ACC112 (cell line): ENCODE data around the gene FBXW5.
A peak's percentile ranks its signal among the peaks of the same experiment; 100 is the strongest.

Experiments used
- H2AFZ ChIP-seq: fragments of 200-600 bp; sonication (generic); one replicate; pipeline ENCODE4 v1.6.0; 2017; ENCODE audit warnings: antibody characterized with exemption, low read length; ENCODE audit not compliant: unreplicated experiment
- H3K27ac ChIP-seq: fragments of 200-600 bp; sonication (generic); 2 replicates; pipeline ENCODE4 v1.5.1; 2014; ENCODE audit warnings: low read depth, mild to moderate bottlenecking, antibody characterized with exemption, low read length, moderate library complexity
- H3K27me3 ChIP-seq: fragments of 200-600 bp; sonication (generic); 2 replicates; pipeline ENCODE4 v1.6.1; 2014; ENCODE audit warnings: mild to moderate bottlenecking, antibody characterized with exemption, low read length, moderate library complexity, mixed read lengths; ENCODE audit not compliant: insufficient read depth
- H3K36me3 ChIP-seq: fragments of 200-600 bp; sonication (generic); 2 replicates; pipeline ENCODE4 v1.6.1; 2016; ENCODE audit warnings: mild to moderate bottlenecking, antibody characterized with exemption, low read length, moderate library complexity, mixed read lengths; ENCODE audit not compliant: insufficient read depth
- H3K4me1 ChIP-seq: fragments of 200-600 bp; sonication (generic); one replicate; pipeline ENCODE4 v1.6.1; 2016; ENCODE audit warnings: low read length, mixed read lengths; ENCODE audit not compliant: insufficient read depth, unreplicated experiment, control insufficient read depth
- H3K4me3 ChIP-seq: fragments of 200-600 bp; sonication (generic); 2 replicates; pipeline ENCODE4 v1.5.1; 2014; ENCODE audit warnings: mild to moderate bottlenecking, low read depth, low read length
- H3K79me2 ChIP-seq: fragments of 200-600 bp; sonication (generic); one replicate; pipeline ENCODE4 v1.6.0; 2016; ENCODE audit warnings: low read length; ENCODE audit not compliant: control insufficient read depth, unreplicated experiment, insufficient read depth

The FBXW5 gene

DNA sequence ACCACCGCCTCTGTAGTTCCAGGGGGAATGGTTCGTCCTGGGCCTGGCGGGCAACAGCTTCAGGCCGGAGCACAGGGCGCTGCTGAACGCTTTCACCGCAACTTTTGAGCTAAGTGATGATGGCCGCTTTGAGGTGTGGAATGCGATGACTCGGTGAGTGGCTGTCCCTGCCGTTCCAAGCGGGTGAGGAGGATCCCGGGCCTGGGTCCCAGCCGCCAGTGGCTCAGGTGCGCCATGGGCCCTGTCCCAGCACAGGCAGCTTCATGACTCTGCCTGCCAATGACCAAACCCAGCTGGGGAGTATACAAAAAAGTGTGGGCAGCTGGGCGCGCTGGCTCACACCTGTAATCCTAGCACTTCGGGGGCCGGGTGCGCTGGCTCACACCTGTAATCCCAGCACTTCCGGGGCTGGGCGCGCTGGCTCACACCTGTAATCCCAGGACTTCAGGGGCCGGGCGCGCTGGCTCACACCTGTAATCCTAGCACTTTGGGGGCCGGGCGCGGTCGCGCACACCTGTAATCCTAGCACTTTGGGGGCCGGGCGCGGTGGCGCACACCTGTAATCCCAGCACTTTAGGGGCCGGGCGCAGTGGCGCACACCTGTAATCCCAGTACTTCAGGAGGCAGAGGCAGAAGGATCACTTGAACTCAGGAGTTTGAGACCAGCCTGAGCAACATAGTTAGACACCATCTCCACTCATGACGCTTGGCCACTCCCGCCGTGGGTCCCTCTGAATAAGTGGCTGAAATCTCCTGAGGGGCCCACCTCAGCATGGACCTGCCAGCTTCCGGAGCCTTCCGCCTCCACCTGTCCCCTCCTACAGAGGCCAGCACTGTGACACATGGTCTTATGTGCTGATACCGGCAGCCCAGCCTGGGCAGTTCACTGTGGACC, 8.6 kb upstream of the FBXW5 start:
- Histone ChIP-seq H3K36me3 (no peaks in the 10 kb centered on the region), H3K79me2 (no peaks in the 10 kb centered on the region), H3K27me3 (no peaks in the 10 kb centered on the region), H3K27ac (no peak overlapping the region), H3K4me3 (no peak overlapping the region), H3K4me1 (peaks cover 1% of the 10 kb centered on the region), H2AFZ (no peak overlapping the region)

DNA sequence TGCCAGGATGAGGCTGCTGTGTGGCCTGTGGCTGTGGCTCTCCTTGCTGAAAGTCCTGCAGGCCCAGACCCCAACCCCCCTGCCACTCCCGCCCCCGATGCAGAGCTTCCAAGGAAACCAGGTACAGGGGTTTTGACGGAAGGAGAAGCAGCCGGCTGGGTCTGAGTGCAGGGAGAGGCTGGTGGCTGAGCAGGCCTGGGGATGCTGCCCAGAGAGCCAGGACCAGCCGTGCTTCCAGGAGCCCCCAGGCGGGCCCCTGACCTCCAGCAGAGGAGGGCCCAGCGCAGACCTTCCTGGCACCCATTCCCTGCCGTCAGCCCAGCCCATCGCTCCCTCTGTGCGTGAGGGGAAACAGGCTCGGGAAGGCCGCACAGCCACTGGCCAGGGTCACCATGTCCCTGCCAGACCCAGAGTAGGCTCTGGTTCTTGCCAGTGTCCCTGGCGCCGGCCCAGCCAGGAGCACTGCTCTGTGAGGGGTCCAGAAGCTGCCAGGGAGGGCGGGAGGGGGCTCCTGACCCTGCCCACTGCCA, 7.8 kb upstream of the FBXW5 start:
- Histone ChIP-seq H3K27ac (no peak overlapping the region), H3K4me3 (no peak overlapping the region), H3K36me3 (no peaks in the 10 kb centered on the region), H2AFZ (no peak overlapping the region), H3K79me2 (no peaks in the 10 kb centered on the region), H3K27me3 (no peaks in the 10 kb centered on the region), H3K4me1 (peaks cover 6% of the 10 kb centered on the region)

DNA sequence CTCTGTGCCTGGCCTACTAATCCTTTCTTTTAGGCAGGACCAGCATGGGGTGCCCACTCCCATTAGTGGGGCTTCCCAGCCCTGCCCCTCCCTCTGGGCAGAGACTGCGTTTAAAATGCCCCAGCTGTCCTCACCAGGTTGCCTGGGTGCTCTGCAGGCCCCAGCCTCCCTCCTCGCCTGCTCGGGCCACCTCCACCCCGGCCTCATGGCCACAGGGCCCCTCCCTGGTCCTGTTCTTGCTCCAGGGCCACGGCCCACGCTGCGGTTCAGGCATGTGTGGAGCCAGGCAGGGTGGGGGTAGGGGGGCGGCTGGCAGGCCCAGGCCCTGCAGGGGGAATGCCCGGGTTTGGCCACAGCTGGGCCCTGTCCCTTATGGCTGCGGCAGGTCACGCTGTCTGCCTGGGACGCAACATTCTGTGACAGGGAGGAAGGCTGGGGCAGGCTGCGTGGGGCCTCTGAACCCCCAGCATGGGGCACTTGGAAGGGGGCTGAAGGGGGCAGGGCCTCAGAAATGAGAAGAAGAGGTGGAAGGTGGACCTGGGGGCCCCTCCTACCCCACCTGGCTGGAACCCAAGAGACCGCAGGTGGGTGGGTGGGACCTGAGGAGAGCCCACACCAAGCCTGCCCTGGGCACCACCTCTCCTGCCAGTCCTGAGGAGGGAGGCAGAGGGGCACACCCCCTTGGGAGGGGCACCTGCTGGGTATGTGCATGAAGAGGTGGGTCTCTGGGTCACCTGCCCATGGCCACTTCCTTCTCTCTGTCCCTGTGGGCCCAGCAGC, 7.2 kb upstream of the FBXW5 start, which contains the start of gene LCN12:
LCN12 (plus strand) TSS at position 733 of the 780 bp plus-strand sequence. CDS start 55 bp downstream, outside the sequence.
- Histone ChIP-seq H2AFZ (no peak within 1 kb of the TSS), H3K36me3 (no peaks in the 10 kb centered on the region), H3K27ac (no peak within 1 kb of the TSS), H3K79me2 (no peaks in the 10 kb centered on the region), H3K27me3 (no peaks in the 10 kb centered on the region), H3K4me1 (peaks cover 6% of the 10 kb centered on the region), H3K4me3 (no peak within 1 kb of the TSS)

DNA sequence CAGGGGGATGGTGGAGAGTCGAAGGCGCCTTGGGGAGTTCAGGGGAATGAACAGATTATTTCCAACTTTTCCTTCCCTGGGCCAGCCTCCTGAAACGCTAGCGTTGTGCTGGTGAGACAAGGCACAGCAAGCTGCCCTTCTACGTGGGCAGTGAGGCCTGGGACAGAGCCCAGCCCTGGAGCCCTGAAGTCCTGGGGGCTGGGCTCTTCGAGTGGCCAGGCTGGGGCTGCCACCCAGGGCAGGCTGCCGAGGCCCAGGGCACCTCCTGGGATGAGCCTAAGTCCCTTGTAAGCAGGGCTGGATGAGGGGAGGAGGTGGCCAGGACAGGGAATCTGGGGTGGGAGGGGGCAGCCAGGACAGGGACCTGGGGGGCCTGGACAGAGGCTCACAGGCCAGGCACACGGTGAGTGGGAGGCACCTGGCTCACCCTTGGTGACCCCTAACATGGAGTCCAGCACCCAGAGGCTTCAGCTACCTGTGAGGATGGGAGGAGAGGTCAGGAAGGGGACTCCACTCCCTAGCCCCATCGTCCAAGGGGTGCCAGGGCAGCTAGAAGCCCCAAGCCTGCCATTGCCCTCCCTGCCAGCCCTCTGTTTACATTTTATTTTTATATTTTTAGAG, 6.2 kb upstream of the FBXW5 start:
- H3K36me3 ChIP-seq = no peaks in the 10 kb centered on the region
- no peaks in the 10 kb centered on the region for H3K79me2 ChIP-seq
- peak overlapping the region; percentile 2 for H2AFZ ChIP-seq
- no peak overlapping the region for H3K27ac ChIP-seq
- peak overlapping the region; percentile 65 for H3K4me3 ChIP-seq
- no peaks in the 10 kb centered on the region for H3K27me3 ChIP-seq
- H3K4me1 ChIP-seq = peaks cover 6% of the 10 kb centered on the region

DNA sequence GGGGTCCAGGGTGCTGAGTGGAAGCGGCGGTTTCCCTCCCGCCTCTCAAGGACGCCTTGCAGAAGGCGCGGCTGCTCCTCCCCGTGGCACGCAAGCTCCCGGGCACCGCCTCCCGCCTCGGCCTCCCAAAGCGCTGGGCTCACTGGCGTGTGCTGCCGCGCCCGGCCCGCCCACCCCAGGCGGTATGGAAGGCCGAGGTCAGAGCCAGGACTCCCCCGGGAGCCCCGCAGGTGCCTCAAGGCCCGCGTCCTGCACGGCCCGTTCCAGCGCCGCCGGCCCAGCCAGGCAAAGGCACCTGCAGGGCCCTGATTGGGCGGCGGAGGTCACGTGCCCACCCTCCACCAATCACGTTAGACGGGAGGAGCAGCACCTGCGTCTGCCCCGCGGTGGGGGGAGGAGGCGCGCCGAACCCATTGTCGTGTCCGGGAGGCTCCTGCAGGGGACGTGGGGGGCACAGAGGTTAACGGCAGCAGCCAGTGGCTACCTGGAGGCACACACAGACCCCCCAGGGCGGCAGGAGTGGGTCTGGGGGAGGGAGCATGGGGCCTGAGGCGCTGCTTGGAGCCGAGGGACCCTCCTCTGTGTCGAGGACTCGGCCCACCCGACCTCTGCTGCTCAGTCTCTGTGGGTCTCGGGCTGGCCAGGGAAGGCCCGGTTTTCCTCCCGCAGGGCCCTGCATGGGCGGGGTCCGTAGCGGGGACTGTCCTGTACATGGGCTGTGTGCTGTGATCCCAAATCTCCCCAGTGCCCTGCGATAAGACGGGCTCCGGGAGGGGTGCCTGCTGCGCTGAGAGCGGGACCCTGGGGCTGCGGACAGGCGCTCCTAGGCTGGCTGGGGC, 5.5 kb upstream of the FBXW5 start:
- H2AFZ ChIP-seq = peak overlapping the region; percentile 25
- peak overlapping the region; percentile 65 for H3K4me3 ChIP-seq
- no peak overlapping the region for H3K27ac ChIP-seq
- H3K4me1 ChIP-seq = peaks cover 6% of the 10 kb centered on the region
- no peaks in the 10 kb centered on the region for H3K79me2 ChIP-seq
- no peaks in the 10 kb centered on the region for H3K36me3 ChIP-seq
- H3K27me3 ChIP-seq = no peaks in the 10 kb centered on the region

DNA sequence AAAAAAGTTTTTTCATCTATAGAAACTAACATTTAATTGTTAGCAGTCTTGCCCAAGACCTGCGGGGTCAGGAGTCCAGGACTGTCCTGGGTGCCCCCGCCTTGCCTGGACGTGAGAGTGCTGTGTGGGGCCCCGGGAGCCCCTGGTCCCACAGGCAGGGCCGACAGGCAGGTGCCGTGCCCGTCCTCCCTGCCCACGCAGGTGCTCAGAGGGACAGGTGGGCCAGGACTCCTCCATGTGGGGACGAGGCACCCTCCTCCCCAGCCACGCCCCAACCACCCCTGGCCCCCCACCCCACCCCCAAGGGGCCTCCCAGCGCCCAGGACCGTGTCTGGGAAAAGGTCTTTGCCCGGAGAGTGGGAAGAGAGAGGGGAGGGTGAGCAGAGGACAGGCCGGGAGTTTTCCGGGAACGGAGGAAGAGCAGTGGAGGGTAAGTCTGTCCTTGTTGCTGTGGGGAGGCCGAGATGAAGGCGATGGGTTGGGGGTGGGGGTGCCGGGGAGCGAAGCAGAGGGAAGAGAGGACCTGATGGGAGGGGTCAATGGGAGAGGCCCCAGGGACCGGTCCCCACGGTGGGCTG, 4.8 kb upstream of the FBXW5 start:
- peak overlapping the region; percentile 25 for H2AFZ ChIP-seq
- H3K27me3 ChIP-seq = no peaks in the 10 kb centered on the region
- H3K4me3 ChIP-seq = peak overlapping the region; percentile 65
- H3K27ac ChIP-seq = no peak overlapping the region
- no peaks in the 10 kb centered on the region for H3K36me3 ChIP-seq
- peaks cover 6% of the 10 kb centered on the region for H3K4me1 ChIP-seq
- H3K79me2 ChIP-seq = no peaks in the 10 kb centered on the region

DNA sequence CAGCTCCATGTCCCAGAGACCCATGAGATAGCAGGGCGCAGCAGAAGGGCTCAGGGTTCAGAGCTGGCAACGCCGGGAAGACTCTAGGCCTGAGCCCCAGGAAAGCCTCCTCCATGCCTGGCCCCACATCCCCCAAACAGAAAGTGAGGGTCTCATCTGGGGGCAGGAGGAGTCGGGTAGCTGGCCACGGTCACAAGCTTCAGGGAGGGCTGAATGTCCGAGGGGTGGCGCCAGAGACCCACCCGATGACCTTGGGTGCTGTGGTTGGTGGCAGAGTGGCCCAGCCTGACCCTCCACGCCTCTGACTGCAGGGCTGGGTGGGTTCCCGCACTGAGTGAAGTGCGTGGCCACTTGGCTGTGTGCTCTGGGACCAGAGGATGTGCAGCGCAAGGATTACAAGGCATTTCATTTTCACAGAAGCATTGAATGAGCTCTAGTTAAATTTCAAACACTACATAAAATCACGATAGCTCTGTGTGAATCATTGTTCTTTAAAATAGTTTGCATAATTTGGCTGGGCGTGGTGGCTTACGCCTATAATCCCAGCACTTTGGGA, 3.5 kb upstream of the FBXW5 start:
- Histone ChIP-seq H3K36me3 (no peaks in the 10 kb centered on the region), H3K4me3 (no peak overlapping the region), H3K79me2 (peaks cover 10% of the 10 kb centered on the region), H3K4me1 (peaks cover 6% of the 10 kb centered on the region), H2AFZ (no peak overlapping the region), H3K27me3 (no peaks in the 10 kb centered on the region), H3K27ac (no peak overlapping the region)

DNA sequence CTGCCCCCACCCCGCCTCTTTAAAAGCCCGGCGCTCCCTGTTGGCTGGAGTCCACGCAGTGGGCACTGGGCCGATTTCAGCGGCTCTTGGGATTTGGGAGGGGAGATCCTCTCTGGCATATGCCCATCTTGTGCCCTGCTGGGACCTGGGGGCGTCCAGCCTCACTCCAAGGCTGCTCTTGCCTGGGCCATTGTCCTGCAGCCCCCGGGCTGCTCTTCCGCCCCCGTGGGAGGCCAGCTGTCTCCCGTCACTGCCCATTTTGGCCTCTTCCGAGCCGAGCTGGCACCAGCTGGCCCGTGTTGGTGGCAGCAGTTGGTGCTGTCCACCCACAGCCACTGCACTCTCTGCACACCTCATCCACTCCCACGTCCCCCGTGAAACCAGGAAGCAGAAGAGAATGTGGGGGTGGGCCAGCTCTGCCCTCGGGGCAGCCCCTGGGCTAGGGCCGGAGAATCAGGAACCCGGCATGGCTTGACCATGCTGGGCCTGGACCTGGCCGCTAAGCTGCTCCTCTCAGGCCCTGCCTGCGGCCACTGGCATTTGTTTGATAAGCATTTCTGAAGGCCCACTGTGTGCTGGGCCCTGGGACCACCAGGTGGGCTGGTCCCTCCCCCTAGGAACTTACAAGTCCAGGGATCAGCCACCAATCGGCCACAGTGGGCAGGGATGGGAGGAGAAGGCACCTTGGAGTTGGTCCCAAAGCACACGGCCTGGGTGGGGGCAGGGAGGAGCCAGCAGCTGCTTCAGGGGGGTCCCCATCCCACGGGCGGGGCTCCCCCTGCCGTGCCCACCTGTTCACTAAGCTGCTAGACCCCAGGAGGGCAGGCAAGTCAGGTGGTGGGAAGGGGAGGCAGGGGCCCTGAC, 2.7 kb upstream of the FBXW5 start:
- Histone ChIP-seq H3K27ac (no peak overlapping the region), H3K27me3 (no peaks in the 10 kb centered on the region), H2AFZ (no peak overlapping the region), H3K4me3 (no peak overlapping the region), H3K4me1 (peaks cover 13% of the 10 kb centered on the region), H3K79me2 (peaks cover 18% of the 10 kb centered on the region), H3K36me3 (peaks cover 6% of the 10 kb centered on the region; the same call in 1 of the 2 replicates)
